Measurements from ENCODE around the gene BCKDHA.

- TF ChIP-seq CTCF (IDR thresholded peaks at IDR 0.05; ENCODE audit: poor library complexity) (no peak), EZH2 (IDR thresholded peaks at IDR 0.05; ENCODE audit: borderline replicate concordance) (no peak), EZH2phosphoT487 (IDR thresholded peaks at IDR 0.05; ENCODE audit: low read depth, severe bottlenecking, unreplicated experiment) (no peak)
These were observed 46.8 kb upstream of the BCKDHA start for GRCh38 chr19:41350735-41351338.

All from hepatocyte (in vitro differentiated cells).